HG02981 (cell line): ENCODE measurements around the gene YKT6.
"Not testable (repeated sequence)": the region's sequence is repeated elsewhere in the genome, so short reads cannot be mapped to it uniquely, and the experiment has no call there.

Experiments used
- ATAC-seq: cut with Tn5 transposase; IDR thresholded peaks from one replicate; pipeline ENCODE4 v1.9.1; 2021; ENCODE audit warnings: mild to moderate bottlenecking, moderate library complexity; ENCODE audit not compliant: unreplicated experiment

Gene YKT6

DNA sequence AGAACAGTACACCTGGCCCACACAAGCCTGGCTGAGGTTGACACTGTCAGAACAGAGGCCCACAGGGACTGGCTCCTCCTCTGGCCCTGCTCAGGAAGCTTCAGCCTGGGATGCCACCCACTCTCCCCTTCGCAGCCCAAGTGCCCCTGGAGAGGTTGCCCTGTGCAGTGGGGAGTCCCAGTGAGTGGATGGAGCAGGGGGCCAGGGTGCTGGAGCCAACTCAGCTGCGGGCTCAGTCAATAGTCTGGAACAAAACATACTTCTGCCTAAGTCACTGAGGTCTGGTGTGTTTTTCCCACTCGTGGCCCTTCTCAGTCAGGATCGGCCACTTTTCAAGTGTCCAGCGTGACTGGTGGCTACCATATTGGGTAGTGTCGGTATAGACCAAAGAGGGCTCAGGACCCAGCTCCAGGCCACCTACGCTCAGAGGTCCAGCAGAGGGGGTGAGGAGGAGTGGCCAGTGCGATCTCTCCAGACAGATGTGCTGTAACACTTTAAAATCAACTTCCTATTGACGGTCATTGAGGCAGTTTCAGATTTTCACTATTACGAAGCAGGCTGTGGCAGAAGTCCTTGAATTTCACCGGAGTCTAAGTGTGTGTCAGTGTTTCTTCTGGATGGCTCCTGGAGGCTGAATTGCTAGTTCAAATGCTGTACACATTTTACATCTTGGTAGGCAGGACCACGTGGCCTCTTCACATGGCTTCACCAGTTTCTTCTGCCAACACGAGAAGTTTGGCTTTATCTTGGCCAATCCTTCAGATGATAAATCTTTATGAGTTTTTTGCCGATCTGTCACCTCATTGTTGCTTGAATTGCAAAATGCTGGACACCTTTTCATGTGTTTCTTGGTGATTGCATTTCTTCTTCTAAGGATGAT is 10.5 kb upstream of the YKT6 start:
- ATAC-seq: no peak

GRCh38 chr7:44191171-44191570 is 9.6 kb upstream of the YKT6 start:
- ATAC-seq: no peak

- ATAC-seq: no peak
Measured at GRCh38 chr7:44193011-44193802, 7.6 kb upstream of the YKT6 start.

DNA sequence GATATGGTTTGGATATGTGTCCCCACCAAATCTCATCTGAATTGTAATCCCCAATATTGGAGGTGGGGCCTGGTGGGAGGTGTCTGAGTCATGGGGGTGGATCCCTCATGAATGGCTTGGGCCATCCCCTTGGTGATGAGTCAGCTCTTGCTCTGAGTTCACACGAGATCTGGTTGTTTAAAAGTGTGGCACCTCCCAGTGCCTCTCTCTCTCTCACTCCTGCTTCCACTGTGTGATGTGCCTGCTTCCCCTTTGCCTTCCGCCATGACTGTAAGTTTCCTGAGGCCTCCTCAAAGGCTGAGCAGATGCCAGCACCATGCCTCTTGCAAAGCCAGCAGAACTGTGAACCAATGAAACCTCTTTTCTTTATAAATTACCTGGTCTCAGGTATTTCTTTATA is 6.7 kb upstream of the YKT6 start:
- ATAC-seq: no peak

DNA sequence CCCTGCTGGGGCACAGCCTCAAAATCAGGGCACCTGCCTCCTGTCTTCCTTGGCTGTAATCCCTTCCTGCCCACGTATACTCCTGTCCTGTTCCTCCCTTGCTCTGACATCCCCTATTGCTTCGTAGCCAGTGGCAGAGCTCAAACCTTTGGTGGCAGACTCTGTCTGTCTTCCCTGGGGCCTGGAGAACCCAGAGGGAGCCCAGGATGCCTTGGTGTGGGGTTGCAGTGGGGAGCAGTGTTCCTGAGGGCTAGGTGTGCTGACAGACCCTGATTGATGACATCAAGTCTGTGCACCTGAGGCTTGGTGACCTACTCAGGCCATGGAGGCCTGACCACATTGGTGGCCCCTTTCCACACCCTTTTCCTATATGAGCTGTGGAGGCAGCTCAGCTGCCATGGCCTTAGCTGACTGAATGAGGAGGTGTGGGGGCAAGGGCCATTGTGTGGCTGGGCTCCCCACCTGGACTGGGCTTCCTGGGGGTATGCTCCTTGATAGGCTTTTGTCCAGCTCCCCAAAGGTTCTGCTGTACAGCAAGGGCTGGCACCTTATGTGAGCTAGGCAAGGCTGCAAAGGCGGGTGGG is 6.1 kb upstream of the YKT6 start:
- ATAC-seq: no peak

GRCh38 chr7:44195889-44196288 is 4.9 kb upstream of the YKT6 start:
- no peak for ATAC-seq

- no peak for ATAC-seq
Measured at GRCh38 chr7:44196450-44196872, 4.3 kb upstream of the YKT6 start.

DNA sequence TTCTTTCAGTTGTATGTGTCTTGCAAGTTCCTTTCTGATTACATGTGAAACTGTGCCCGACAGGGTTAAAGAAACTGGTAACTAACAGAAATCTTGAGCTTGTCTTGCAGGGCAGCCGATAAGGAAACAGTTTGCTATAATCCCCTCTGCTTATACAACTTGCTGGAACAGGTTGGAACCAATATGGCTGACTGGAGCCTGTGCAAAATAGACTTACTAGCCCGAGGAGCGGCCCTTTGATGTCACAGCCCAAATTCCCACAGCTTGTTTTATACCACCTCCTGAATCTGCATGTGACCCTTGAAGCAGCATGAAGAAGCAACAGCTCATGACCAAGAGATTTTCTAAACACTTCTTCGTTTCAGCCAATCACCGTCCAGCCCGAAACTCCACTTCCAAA is 3.3 kb upstream of the YKT6 start:
- ATAC-seq: no peak

GRCh38 chr7:44200163-44200562 is 615 bp upstream of the YKT6 start:
- ATAC-seq: not testable (repeated sequence)

GRCh38 chr7:44201813-44202212 is 1.0 kb downstream of the YKT6 start:
- no peak for ATAC-seq

DNA sequence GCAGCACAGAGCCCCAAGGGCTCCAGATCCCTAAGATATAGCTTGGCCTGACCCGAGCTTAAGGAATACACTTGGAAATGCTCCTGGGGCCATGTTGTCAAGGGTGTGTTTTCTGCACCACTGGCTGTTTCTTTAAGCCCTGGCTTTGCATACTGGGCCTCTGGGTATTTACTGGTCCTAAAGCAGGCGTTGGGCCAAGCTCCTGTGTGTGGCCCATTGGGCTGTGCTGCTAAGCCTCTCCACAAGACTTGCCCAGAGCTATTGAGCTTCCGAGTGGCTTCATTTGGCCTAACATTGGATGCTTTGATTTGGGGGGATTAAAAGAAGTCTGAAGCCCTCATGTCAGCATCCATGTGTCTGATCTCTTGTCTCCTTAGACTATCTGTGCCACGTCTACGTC is 5.2 kb downstream of the YKT6 start:
- no peak for ATAC-seq

GRCh38 chr7:44208085-44208484 is 7.3 kb downstream of the YKT6 start:
- no peak for ATAC-seq

DNA sequence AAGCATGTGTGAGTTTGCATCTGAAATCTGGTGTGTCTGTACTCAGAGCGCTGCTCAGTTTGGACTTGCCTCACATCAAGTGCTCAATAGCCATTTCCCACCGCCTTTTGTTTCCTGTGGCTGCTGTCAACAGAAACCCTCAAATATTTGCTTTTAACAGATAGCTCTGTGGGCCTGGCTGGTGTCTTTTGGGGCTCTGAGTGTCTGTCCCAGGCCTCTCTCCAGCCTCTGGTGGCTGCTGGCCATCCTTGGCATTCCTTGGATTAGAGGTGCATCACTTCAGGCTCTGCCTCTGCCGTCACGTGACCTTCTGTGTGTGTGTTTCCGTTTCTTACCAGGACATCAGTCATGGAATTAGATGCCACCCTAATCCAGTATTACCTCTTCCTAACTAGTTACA is 9.3 kb downstream of the YKT6 start:
- ATAC-seq: no peak

GRCh38 chr7:44211126-44211675 is 10.4 kb downstream of the YKT6 start:
- no peak for ATAC-seq

DNA sequence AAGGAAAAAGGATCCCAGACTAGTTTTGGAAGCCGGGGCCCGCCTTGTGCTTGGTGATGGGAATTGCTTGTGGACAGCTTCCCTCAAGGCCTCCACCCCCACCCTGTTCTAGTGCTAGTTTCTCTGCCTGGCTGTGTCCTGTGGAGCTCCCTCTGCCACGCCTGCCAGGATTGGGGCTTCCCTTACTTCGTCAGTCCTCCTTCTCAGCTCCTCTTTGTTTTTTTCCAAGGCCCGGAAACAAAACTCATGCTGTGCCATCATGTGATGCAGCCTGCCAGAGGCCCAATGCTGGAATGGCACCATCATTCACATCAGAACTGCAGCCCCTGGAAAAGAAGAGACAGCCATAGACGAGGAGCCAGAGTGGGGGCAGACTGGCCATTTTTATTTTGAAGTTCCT is 11.2 kb downstream of the YKT6 start:
- ATAC-seq: no peak

- ATAC-seq: no peak
Measured at GRCh38 chr7:44212581-44213184, 11.9 kb downstream of the YKT6 start.

- no peak for ATAC-seq
Measured at GRCh38 chr7:44213206-44213876, 12.6 kb downstream of the YKT6 start.

DNA sequence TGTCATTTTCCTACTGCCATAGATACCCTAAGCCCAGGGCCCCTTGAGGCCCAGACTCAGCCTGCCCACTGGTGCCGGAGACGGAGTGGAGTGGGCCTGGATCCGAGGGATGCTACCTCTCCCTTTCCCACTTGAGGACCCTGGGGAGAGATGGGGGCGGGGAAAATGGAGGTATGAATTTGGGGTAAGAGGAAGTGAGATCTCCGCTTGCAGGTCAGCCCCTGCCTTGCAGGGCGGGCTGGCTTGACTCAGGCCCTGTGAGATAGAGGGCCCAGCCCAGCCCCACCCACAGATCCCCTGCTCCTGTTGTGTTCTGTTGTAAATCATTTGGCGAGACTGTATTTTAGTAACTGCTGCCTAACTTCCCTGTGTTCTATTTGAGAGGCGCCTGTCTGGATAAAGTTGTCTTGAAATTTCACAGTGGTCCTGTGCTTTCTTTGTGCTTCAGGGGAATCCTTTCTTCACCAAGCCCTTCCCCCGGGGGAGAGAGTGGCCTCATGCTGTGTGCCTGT is 13.2 kb downstream of the YKT6 start:
- ATAC-seq: no peak

- ATAC-seq: no peak
Measured at GRCh38 chr7:44215531-44215930, 14.8 kb downstream of the YKT6 start.

DNA sequence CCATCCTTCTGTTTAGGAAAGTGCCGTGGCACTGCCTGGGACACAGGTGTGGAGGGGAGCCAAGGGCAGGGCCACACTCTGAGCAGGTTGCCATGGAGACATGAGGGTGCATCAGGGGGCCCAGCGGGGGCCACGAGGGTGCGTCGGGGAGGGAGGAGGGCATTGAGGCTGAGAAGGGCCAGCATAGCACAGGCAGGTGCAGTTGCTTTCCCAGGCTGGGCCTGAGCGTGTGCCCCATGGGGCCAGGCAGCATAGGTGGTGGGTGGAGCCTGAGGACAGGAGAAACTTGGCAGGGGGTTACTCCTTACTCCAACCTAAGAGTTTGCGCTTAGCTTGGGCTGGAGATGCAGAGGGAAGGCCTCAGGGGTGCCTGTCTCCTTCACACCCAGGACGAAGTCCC is 15.2 kb downstream of the YKT6 start:
- no peak for ATAC-seq
